ENCODE measurements around the gene CELF4.

The CELF4 gene

GRCh38 chr18:37476611-37477295 lies 88.8 kb downstream of the CELF4 start:
- no peak for FAIRE-seq
- no peak for DNase-seq (ENCODE audit: insufficient read length, low spot score)
- TF ChIP-seq, protein P1, sequence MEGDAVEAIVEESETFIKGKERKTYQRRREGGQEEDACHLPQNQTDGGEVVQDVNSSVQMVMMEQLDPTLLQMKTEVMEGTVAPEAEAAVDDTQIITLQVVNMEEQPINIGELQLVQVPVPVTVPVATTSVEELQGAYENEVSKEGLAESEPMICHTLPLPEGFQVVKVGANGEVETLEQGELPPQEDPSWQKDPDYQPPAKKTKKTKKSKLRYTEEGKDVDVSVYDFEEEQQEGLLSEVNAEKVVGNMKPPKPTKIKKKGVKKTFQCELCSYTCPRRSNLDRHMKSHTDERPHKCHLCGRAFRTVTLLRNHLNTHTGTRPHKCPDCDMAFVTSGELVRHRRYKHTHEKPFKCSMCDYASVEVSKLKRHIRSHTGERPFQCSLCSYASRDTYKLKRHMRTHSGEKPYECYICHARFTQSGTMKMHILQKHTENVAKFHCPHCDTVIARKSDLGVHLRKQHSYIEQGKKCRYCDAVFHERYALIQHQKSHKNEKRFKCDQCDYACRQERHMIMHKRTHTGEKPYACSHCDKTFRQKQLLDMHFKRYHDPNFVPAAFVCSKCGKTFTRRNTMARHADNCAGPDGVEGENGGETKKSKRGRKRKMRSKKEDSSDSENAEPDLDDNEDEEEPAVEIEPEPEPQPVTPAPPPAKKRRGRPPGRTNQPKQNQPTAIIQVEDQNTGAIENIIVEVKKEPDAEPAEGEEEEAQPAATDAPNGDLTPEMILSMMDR (IDR thresholded peaks at IDR 0.05; ENCODE audit: insufficient read depth, missing control alignments), result no peak

GRCh38 chr18:37476182-37476581 lies 89.4 kb downstream of the CELF4 start:
- peak; percentile 71 for DNase-seq (ENCODE audit: insufficient read length, low spot score)
- TF ChIP-seq, protein P1 (IDR thresholded peaks at IDR 0.05; ENCODE audit: insufficient read depth, missing control alignments), result peak; percentile 59
- peak; percentile 6 for FAIRE-seq

DNA sequence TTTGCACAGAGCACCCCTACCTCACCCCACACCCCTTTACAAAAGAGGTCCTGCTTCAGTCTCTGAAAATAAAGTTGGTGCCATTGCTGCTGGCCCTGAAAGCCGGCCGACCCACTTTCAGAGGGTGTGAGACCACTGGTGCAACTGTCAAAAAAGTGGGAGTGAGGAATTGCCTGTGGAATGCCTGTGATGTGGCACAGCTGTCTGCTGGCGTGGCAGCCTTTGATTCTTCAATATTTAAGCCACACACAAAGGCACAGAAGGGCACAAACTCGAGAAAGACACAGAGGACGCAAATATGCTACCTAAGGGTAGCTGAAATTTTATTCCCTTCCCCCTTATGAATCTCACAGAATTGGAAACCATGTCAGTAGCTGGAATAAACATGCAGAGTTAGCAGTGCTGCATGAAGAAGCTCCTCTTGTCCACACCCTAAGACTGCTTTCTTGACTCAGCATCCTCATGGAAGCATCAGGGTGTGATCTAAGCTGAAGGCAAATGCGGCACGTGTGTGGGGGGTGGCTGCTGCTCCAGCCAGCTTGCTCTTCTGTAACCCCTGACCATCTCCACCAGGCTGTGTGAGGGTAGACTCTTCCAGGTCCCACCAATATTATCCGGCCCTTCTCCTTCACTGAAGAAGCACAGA lies 92.3 kb downstream of the CELF4 start:
- TF ChIP-seq, protein P1 (IDR thresholded peaks at IDR 0.05; ENCODE audit: insufficient read depth, missing control alignments), result no peak
- DNase-seq (ENCODE audit: insufficient read length, low spot score) (no peak), FAIRE-seq (no peak)

GRCh38 chr18:37471637-37472036 lies 94.0 kb downstream of the CELF4 start:
- TF ChIP-seq, protein P1 (IDR thresholded peaks at IDR 0.05; ENCODE audit: insufficient read depth, missing control alignments), result no peak
- DNase-seq (ENCODE audit: insufficient read length, low spot score) (no peak), FAIRE-seq (no peak)

GRCh38 chr18:37470986-37471385 lies 94.6 kb downstream of the CELF4 start:
- TF ChIP-seq, protein P1 (IDR thresholded peaks at IDR 0.05; ENCODE audit: insufficient read depth, missing control alignments), result no peak
- FAIRE-seq, result no peak
- DNase-seq (ENCODE audit: insufficient read length, low spot score), result no peak

DNA sequence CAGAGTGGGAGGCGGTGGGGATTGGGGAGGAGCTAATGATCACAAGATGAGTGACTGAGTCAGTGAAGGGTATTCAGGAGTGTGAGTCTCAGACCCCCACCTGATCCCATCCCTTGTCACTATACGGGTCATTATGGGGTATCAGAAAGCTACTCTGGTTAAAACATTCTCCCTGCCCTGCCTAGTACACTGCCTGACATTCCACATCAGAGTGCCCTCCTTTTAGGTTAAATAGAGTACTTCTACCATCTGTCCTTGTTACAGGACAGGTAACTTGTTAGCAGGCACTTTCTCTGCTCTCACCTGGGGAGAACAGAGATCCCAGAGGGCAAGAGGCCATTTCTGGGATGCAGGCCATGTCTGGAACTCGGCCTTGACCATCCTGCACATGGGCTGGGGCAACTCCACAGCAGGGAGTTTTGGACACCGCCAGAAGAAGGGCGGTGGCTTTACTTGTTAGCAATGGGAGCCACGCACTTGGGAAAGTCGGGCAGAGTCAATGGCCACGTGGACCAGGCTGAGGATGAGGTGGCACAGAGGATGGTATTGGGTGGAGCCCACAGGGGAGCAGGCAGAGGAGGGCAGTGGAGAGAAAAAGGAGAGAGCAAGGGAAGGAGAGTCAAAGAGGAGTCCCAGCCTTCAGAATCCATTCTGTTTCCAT lies 98.5 kb downstream of the CELF4 start:
- FAIRE-seq, result no peak
- no peak for DNase-seq (ENCODE audit: insufficient read length, low spot score)
- TF ChIP-seq, protein P1 (IDR thresholded peaks at IDR 0.05; ENCODE audit: insufficient read depth, missing control alignments), result no peak

DNA sequence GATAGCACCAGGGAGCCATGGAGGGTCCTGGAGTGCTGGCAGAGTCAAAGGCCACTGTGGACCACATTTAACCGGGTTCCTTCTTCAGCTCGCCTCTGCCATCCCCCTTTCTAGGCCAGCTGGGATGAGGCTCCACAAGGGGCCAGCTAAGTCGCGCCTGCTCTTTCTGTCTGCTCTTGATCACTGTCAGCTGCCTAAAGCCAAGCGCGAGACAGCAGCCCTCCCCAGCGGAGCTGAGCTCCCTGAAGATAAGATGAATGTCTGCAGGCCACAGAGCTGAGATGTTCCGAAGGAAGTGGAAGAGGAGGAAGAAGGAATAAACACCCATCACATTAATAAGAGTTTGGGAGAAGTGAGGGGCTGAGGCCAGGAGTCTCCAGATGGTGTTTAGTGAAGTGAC lies 99.6 kb downstream of the CELF4 start:
- TF ChIP-seq, protein P1 (IDR thresholded peaks at IDR 0.05; ENCODE audit: insufficient read depth, missing control alignments), result no peak
- FAIRE-seq (no peak), DNase-seq (ENCODE audit: insufficient read length, low spot score) (no peak)

All from D721Med (cell line).